Measurements from ENCODE around the gene CNNM2. TPM values are rescaled to one million over a fixed set of nuclear protein-coding genes. Genes with fewer than 3 reads are reported as not detected.
"Not testable (repeated sequence)": the region's sequence is repeated elsewhere in the genome, so short reads cannot be mapped to it uniquely, and the experiment has no call there.

Gene CNNM2
- total RNA-seq, 1 donor from 2014 or later, result 1.2 TPM

- DNase-seq (ENCODE audit: low read depth in 2 of 2), result no peak
Observed at GRCh38 chr10:103105462-103105861, 187.4 kb downstream of the CNNM2 start.

DNA sequence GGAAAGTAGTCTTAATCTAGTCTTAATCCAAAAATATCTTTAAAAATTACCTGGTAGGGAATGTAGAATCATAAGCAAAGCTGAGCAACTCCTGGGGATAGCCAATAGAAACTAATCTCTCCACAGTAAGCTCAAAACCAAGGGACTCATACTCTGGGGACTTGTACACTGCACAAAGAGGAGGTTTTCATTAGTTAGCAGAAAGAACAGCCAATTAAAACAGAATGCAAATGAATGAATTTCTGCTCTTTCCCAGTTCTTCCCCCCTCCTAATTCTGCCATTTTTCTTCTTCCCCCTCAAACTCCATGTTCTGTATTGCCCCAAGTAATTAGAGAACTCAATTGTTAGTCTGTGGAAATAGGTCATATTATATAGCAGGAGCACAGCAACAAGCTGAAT is 188.4 kb downstream of the CNNM2 start:
- DNase-seq (ENCODE audit: low read depth in 2 of 2), result no peak

DNA sequence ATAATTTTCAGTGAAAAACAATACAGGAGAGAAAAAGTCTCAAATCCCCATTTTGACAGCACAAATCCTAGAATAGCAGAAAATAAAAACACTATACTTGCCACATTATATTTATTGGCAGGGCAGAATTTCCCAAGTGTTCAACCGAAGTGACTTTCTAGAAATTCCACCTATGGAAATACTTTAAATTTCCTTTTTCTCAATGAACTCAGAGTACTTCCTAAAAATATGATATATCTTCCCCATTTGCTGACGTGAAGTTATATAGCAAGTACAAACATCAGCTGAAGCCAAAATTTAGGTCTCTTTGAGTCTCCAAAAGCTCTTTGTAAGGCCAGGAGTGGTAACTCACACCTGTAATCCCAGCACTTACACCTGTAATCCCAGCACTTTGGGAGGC is 191.7 kb downstream of the CNNM2 start:
- no peak for DNase-seq (ENCODE audit: low read depth in 2 of 2)

DNA sequence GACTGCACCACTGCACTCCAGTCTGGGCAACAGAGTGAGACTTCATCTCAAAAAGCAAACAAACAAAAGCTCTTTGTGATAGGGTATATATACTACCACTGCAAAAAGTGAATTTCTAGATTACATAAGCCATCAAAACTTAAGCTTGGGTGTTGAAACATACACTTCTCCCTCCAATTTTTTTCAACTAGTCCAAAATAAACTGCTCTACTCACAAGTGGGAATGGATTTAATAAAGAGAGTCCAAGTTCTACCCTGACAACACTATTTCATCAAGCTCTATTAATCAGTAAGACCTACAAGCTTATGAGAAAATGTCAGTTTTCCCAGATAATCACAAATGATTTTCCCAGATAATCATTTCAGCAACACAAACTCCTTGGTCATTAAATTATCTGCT is 192.3 kb downstream of the CNNM2 start:
- DNase-seq (ENCODE audit: low read depth in 2 of 2), result no peak

- DNase-seq (ENCODE audit: low read depth in 2 of 2), result no peak
Observed at GRCh38 chr10:103111031-103111917, 193.2 kb downstream of the CNNM2 start.

DNA sequence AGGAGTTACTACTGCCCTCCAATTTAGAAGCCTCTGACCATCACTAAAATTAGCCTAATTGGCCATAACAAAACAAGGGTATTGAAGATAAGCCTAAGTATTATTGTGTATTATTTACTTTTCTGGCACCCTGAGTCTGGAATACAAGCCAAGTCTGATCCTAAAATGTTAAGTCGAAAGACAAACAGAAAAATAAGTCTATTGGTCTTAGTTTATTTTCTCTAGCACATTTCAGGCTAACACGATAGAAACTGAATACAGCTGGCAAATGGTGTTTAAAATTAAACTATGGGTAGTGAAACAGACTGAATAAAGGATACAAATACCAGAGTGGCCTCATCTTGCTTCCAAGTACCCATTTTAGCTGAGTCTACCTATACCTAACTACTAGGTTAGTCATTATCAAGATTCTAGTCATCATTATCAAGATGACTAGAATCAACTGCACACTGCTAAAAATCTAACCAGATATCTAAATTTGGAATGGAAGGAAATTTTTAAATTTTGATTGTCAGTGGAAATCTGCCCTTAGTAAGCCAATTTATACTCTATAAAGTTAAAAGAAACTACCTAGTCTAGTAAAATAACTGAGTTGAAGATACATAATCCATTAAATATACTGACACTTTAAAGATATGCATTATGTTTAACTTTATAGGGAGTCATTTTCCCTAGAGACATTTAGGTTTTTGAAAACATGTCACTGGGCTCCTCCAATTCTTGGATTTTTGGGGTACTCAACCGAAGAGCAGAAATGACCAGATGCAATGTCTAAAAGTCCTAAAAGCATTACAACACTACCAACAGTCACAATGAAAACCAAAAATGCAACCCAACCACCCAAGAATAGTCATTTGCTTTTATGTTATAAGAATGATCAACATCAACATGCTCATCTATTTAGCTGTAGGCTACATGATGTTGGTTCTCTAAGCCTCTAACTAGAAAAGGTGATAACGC is 194.1 kb downstream of the CNNM2 start:
- no peak for DNase-seq (ENCODE audit: low read depth in 2 of 2)

DNA sequence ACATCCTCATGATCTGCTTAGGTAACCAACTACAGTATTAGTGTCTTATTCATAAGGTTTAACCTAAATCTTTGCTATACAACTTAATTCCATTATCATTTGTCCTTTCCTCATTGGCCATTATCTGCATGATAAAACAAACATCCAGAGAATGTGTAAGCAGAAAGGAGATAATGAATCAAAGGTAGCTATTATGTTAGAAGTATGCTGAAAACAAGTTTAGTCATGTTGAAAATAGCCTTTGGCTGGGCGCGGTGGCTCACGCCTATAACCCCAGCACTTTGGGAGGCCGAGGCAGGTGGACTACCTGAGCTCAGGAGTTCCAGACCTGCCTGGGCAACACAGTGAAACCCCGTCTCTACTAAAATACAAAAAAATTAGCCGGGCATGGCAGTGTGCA is 196.8 kb downstream of the CNNM2 start:
- DNase-seq (ENCODE audit: low read depth in 2 of 2), result no peak

GRCh38 chr10:103117247-103117646 is 199.2 kb downstream of the CNNM2 start:
- DNase-seq (ENCODE audit: low read depth in 2 of 2), result no peak

GRCh38 chr10:103120546-103120945 is 202.5 kb downstream of the CNNM2 start:
- peak in 1 of 2 donors; percentile 12 for DNase-seq (ENCODE audit: low read depth in 2 of 2)

GRCh38 chr10:103120977-103121735 is 203.1 kb downstream of the CNNM2 start:
- no peak for DNase-seq (ENCODE audit: low read depth in 2 of 2)

- no peak for DNase-seq (ENCODE audit: low read depth in 2 of 2)
Observed at GRCh38 chr10:103123282-103124024, 205.4 kb downstream of the CNNM2 start.

GRCh38 chr10:103124420-103125096 is 206.5 kb downstream of the CNNM2 start:
- DNase-seq (ENCODE audit: low read depth in 2 of 2), result no peak

DNA sequence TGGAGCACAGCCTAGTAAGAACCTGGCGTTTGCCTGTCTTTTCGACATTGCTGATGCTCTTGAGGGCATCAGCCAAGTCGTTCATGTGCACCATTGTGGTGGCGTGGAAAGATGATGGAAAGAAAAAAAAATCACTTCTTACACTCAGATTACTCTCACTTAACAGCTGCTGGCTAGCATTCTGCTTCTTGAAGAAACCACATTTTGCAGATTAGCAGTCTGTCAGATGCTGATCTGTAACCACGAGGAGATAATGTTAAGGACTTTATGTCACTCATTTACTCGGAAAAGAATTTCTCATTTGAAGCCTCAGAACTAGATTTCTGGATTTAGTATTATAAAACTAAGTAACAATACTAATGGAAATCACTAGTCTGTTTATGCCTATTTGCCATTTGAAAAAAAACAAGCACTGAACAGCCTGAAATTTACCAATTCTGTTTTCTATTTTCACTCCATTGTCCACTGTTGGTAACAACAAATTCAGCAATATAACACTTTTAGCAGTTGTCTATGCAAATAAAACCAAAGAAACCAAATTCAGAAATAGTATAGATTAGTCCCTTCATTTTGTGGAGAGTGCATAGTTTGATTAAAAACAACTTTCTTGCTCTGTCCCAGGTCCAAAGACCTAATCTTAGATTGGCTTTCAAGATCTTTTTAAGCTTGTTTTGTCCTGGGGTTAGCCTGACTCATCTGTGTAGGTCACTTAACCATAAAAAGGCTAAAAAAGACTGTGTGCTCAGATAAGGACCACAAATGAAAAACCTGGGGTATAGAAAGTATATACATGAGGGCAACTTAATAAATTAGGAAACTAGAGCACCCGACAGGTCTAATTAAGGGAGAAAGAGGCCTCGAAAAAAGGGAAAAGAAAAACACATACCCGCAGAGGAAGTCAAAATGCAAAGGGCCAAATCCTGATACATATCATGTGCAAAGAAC is 207.5 kb downstream of the CNNM2 start:
- no peak for DNase-seq (ENCODE audit: low read depth in 2 of 2)

- DNase-seq (ENCODE audit: low read depth in 2 of 2), result no peak
Observed at GRCh38 chr10:103127241-103127640, 209.1 kb downstream of the CNNM2 start.

DNA sequence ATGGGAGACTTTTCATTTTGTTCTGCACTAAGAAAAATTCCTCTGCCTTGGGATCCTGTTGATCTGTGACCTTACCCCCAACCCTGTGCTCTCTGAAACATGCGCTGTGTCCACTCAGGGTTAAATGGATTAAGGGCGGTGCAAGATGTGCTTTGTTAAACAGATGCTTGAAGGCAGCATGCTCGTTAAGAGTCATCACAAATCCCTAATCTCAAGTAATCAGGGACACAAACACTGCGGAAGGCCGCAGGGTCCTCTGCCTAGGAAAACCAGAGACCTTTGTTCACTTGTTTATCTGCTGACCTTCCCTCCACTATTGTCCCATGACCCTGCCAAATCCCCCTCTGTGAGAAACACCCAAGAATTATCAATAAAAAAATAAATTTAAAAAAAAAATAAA is 212.1 kb downstream of the CNNM2 start:
- DNase-seq (ENCODE audit: low read depth in 2 of 2), result not testable (repeated sequence)

DNA sequence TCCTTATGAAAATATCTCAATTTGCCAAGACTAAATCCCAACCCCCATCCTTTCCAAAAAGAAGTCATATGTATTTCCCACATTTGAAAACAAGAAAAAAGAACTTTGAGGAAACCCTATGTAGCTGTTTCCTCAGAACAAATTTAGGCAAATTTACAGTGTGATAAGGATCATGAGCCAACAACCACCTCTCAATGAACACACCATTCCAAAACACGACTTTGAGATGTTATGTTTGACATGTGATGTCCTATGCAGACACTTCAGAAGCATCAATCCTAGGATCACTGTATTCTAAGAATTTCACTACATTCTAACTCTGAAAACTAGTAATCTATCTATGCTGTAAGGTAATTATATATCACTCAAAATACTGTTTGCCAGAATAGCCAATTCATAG is 212.8 kb downstream of the CNNM2 start:
- DNase-seq (ENCODE audit: low read depth in 2 of 2), result no peak

GRCh38 chr10:103135168-103135567 is 217.1 kb downstream of the CNNM2 start:
- not testable (repeated sequence) for DNase-seq (ENCODE audit: low read depth in 2 of 2)

- DNase-seq (ENCODE audit: low read depth in 2 of 2), result no peak
Observed at GRCh38 chr10:103139803-103140202, 221.7 kb downstream of the CNNM2 start.

All from dermis microvascular lymphatic vessel endothelial cell (primary cell).